Measurements from ENCODE around the gene RAB8B. TPM values are rescaled to one million over a fixed set of nuclear protein-coding genes. Genes with fewer than 3 reads are reported as not detected.
"Not testable (repeated sequence)": the region's sequence is repeated elsewhere in the genome, so short reads cannot be mapped to it uniquely, and the experiment has no call there.

Gene RAB8B
- total RNA-seq, 1 donor from 2014 or later = 6.7 TPM

GRCh38 chr15:63210151-63211091 lies 21.0 kb downstream of the RAB8B start:
- no peak for ATAC-seq

- ATAC-seq = no peak
Observed at GRCh38 chr15:63211092-63211490, 21.7 kb downstream of the RAB8B start.

GRCh38 chr15:63211549-63211948 lies 22.1 kb downstream of the RAB8B start:
- ATAC-seq = no peak

- peak; percentile 29 for ATAC-seq
Observed at GRCh38 chr15:63212050-63213004, 22.9 kb downstream of the RAB8B start.

- peak; percentile 56 for ATAC-seq
Observed at GRCh38 chr15:63218100-63218808, 28.8 kb downstream of the RAB8B start.

GRCh38 chr15:63219196-63219710 lies 29.8 kb downstream of the RAB8B start:
- no peak for ATAC-seq

- peak; percentile 82 for ATAC-seq
Observed at GRCh38 chr15:63221346-63221745, 31.9 kb downstream of the RAB8B start.

GRCh38 chr15:63223463-63223862 lies 34.1 kb downstream of the RAB8B start:
- no peak for ATAC-seq

GRCh38 chr15:63225381-63225780 lies 36.0 kb downstream of the RAB8B start:
- ATAC-seq = no peak

GRCh38 chr15:63226155-63226883 lies 36.9 kb downstream of the RAB8B start:
- ATAC-seq = no peak

GRCh38 chr15:63226966-63227401 lies 37.6 kb downstream of the RAB8B start:
- no peak for ATAC-seq

GRCh38 chr15:63227689-63228088 lies 38.3 kb downstream of the RAB8B start:
- no peak for ATAC-seq

- ATAC-seq = no peak
Observed at GRCh38 chr15:63231206-63231605, 41.8 kb downstream of the RAB8B start.

GRCh38 chr15:63231706-63232105 lies 42.3 kb downstream of the RAB8B start:
- ATAC-seq = no peak

GRCh38 chr15:63232405-63232804 lies 43.0 kb downstream of the RAB8B start:
- no peak for ATAC-seq

- no peak for ATAC-seq
Observed at GRCh38 chr15:63232943-63233342, 43.5 kb downstream of the RAB8B start.

GRCh38 chr15:63233667-63234423 lies 44.4 kb downstream of the RAB8B start:
- no peak for ATAC-seq

GRCh38 chr15:63234451-63234870 lies 45.1 kb downstream of the RAB8B start:
- peak; percentile 67 for ATAC-seq

GRCh38 chr15:63236272-63236671 lies 46.9 kb downstream of the RAB8B start:
- no peak for ATAC-seq

GRCh38 chr15:63237086-63237485 lies 47.7 kb downstream of the RAB8B start:
- ATAC-seq = not testable (repeated sequence)

GRCh38 chr15:63238171-63238570 lies 48.8 kb downstream of the RAB8B start:
- no peak for ATAC-seq

All from esophagus mucosa (tissue), 1 donor.